RWPE2 (cell line): ENCODE measurements around the gene SLC7A9.
"Not testable (repeated sequence)": the region's sequence is repeated elsewhere in the genome, so short reads cannot be mapped to it uniquely, and the experiment has no call there.

ENCODE experiments used
- ATAC-seq: fragments of 200-7000 bp; cut with Tn5 transposase; 3 replicates; pipeline ENCODE4 v1.9.1; 2021; ENCODE audit warnings: low read depth
- DNase-seq: peaks from one replicate; pipeline ENCODE4 v3.0.0-alpha.2; 2020; ENCODE audit warnings: low spot score
- H3K27ac ChIP-seq: fragments of 450-650 bp; 2 replicates; pipeline ENCODE4 v1.5.1; 2017; ENCODE audit warnings: mild to moderate bottlenecking; ENCODE audit not compliant: poor library complexity, severe bottlenecking
- H3K27me3 ChIP-seq: fragments of 250-450 bp; sonication (Bioruptor Pico); 2 replicates; pipeline ENCODE4 v1.5.1; 2021; ENCODE audit warnings: mild to moderate bottlenecking, moderate library complexity; ENCODE audit not compliant: insufficient read depth, poor library complexity, severe bottlenecking
- H3K36me3 ChIP-seq: fragments of 250-450 bp; sonication (Bioruptor Pico); 2 replicates; pipeline ENCODE4 v1.5.1; 2020; ENCODE audit warnings: low read depth, mild to moderate bottlenecking, moderate library complexity
- H3K4me1 ChIP-seq: fragments of 250-450 bp; sonication (Bioruptor Pico); 2 replicates; pipeline ENCODE4 v1.5.1; 2021; ENCODE audit warnings: mild to moderate bottlenecking, moderate library complexity; ENCODE audit not compliant: insufficient read depth, poor library complexity, severe bottlenecking
- H3K4me3 ChIP-seq: fragments of 250-450 bp; sonication (Bioruptor Pico); 2 replicates; pipeline ENCODE4 v1.5.1; 2021; ENCODE audit warnings: mild to moderate bottlenecking, moderate library complexity; ENCODE audit not compliant: severe bottlenecking
- H3K9me3 ChIP-seq: fragments of 250-450 bp; sonication (Bioruptor Pico); 2 replicates; pipeline ENCODE4 v1.5.1; 2021; ENCODE audit warnings: mild to moderate bottlenecking, moderate library complexity; ENCODE audit not compliant: severe bottlenecking
- TF ChIP-seq, protein P1 (sequence below): fragments of 450-650 bp; IDR thresholded peaks from one replicate; pipeline ENCODE4 v1.5.1; 2017; ENCODE audit warnings: mild to moderate bottlenecking, moderate library complexity; ENCODE audit not compliant: poor library complexity, severe bottlenecking

Gene SLC7A9

DNA sequence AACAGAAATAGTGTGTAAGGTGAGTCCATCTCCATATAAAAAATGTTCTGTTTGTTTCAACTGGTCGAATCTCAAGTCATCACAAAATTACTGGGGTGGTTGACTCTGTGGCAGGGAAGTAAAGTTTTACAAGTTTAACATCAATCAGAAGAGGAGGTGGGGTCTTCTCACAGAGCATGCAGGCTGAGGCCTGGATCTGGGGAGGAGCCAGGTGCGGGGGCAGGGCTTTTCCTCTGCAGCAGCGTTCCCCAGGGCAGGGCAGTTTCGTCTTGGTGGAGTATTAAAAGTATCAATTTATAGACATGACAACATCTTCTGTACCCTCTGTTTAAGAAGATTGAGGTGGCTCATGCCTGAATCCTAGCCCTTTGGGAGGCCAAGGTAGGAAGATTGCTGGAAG is 68.8 kb downstream of the SLC7A9 start:
- no peak for ATAC-seq
- Histone ChIP-seq H3K4me3 (no peak overlapping the region), H3K9me3 (no peaks in the 10 kb centered on the region), H3K27me3 (no peaks in the 10 kb centered on the region), H3K36me3 (no peaks in the 10 kb centered on the region), H3K27ac (no peak overlapping the region), H3K4me1 (no peaks in the 10 kb centered on the region)
- no peak for DNase-seq
- TF ChIP-seq, protein P1, sequence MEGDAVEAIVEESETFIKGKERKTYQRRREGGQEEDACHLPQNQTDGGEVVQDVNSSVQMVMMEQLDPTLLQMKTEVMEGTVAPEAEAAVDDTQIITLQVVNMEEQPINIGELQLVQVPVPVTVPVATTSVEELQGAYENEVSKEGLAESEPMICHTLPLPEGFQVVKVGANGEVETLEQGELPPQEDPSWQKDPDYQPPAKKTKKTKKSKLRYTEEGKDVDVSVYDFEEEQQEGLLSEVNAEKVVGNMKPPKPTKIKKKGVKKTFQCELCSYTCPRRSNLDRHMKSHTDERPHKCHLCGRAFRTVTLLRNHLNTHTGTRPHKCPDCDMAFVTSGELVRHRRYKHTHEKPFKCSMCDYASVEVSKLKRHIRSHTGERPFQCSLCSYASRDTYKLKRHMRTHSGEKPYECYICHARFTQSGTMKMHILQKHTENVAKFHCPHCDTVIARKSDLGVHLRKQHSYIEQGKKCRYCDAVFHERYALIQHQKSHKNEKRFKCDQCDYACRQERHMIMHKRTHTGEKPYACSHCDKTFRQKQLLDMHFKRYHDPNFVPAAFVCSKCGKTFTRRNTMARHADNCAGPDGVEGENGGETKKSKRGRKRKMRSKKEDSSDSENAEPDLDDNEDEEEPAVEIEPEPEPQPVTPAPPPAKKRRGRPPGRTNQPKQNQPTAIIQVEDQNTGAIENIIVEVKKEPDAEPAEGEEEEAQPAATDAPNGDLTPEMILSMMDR: no peak

DNA sequence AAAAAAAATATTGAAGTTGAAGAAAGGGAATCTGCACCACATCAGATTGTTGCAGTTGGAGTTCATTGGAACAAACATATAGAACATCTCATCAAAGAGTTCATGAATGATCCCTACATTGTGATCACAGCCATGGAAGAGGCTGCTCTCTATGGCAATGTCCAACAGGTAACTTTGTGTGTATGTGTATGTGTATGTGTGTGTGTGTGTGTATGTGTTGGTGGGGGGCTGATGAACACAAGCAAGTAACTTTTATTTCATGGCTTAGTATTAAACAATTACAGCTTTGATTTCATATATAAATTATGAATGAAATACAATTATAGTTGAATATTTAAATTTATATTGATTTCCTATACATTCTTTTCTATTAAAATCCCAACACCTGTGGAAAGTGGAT is 69.4 kb downstream of the SLC7A9 start:
- TF ChIP-seq, protein P1: no peak
- no peaks in the 10 kb centered on the region for H3K9me3 ChIP-seq
- H3K4me1 ChIP-seq: no peaks in the 10 kb centered on the region
- ATAC-seq (no peak), DNase-seq (no peak)
- H3K27me3 ChIP-seq: no peaks in the 10 kb centered on the region
- H3K36me3 ChIP-seq: no peaks in the 10 kb centered on the region
- H3K4me3 ChIP-seq: no peak overlapping the region
- H3K27ac ChIP-seq: no peak overlapping the region

DNA sequence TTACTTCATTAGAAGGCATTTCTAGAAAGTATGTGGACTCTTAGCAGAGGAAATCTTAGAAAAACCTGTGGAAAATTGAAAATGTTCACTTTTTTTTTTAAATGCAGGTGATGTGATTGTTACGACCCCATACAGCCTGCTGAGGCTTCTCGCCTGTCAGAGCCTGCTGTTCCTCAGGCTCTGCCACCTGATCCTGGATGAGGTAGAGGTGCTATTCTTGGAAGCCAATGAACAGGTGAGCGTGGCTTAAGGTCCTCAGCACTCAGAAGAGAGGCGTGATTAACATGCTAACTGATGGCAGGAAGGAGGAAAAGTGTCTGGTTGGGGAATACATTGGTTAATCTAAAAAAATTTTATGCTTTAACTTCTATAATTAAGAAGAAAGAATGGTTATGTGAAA is 71.4 kb downstream of the SLC7A9 start:
- Histone ChIP-seq H3K9me3 (no peaks in the 10 kb centered on the region), H3K27ac (no peak overlapping the region), H3K4me3 (no peak overlapping the region), H3K4me1 (no peaks in the 10 kb centered on the region), H3K36me3 (no peaks in the 10 kb centered on the region), H3K27me3 (no peaks in the 10 kb centered on the region)
- TF ChIP-seq, protein P1: no peak
- DNase-seq: no peak
- no peak for ATAC-seq

DNA sequence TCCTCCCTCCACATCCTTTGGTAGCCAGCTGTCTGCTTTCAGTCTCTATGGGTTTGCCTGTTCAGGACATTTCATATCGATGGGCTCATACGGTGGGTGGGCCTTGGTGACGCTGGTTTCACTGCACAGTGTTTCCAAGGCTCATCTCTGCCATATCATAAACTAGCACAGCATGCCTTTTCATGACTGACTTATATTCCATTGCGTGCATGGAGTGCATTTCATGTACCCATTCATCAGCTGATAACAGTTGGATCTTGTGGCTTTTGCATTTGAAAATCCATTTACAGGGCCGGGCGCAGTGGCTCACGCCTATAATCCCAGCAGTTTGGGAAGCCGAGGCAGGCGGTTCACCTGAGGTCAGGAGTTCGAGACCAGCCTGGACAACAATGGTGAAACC is 80.1 kb downstream of the SLC7A9 start:
- Histone ChIP-seq H3K9me3 (no peaks in the 10 kb centered on the region), H3K27ac (no peak overlapping the region), H3K4me1 (no peaks in the 10 kb centered on the region), H3K27me3 (no peaks in the 10 kb centered on the region), H3K36me3 (no peaks in the 10 kb centered on the region), H3K4me3 (no peak overlapping the region)
- DNase-seq (no peak), ATAC-seq (no peak)
- TF ChIP-seq, protein P1: no peak

DNA sequence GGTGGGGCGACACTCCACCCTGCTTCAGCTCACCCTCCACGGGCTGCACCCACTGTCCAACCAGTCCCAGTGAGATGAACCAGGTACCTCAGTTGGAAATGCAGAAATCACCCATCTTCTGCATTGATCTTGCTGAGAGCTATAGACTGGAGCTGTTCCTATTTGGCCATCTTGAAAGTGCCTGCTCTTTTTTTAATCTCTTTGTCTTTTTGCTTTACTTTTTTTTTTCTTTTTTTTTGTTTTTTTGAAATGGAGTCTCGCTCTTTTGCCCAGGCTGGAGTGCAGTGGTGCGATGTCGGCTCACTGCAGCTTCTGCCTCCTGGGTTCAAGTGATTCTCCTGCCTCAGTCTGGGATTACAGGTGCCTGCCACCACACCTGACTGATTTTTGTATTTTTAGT is 81.7 kb downstream of the SLC7A9 start:
- H3K4me1 ChIP-seq, H3K27ac ChIP-seq, H3K27me3 ChIP-seq, H3K4me3 ChIP-seq, DNase-seq, H3K36me3 ChIP-seq, H3K9me3 ChIP-seq, ATAC-seq: not testable (repeated sequence)

DNA sequence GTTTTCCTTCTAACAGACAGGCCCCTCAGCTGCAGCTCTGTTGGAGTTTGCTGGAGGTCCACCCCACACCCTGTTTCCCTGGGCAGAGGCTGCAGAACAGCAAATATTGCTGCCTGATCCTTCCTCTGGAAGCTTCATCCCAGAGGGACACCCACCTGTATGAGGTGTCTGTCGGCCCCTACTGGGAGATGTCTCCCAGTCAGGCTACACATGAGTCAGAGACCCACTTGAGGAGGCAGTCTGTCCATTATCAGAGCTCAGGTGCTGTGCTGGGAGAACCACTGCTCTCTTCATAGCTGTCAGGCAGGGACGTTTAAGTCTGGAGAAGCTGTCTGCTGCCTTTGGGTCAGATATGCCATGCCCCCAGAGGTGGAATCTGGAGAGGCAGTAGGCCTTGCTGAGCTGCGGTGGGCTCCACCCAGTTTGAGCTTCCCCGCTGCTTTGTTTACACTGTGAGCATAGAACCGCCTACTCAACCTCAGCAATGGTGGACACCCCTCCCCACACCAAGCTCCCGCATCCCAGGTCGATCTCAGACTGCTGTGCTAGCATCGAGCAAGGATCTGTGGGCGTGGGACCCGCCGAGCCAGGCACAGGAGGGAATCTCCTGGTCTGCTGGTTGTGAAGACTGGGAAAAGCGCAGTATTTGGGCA is 82.3 kb downstream of the SLC7A9 start:
- DNase-seq, ATAC-seq, H3K36me3 ChIP-seq, H3K27me3 ChIP-seq, H3K4me3 ChIP-seq, H3K4me1 ChIP-seq, H3K27ac ChIP-seq, H3K9me3 ChIP-seq: not testable (repeated sequence)

DNA sequence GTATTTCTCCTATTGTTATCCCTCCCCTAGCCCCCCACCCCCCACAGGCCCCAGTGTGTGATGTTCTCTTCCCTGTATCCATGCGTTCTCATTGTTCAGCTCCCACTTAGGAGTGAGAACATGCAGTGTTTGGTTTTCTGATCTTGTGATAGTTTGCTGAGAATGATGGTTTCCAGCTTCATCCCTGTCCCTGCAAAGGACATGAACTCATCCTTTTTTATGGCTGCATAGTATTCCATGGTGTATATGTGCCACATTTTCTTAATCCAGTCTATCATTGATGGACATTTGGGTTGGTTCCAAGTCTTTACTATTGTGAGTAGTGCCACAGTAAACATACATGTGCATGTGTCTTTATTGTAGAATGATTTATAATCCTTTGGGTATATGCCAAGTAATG is 87.5 kb downstream of the SLC7A9 start:
- not testable (repeated sequence) for H3K4me1 ChIP-seq, ATAC-seq, H3K36me3 ChIP-seq, H3K4me3 ChIP-seq, H3K9me3 ChIP-seq, DNase-seq, H3K27me3 ChIP-seq, H3K27ac ChIP-seq
